DND-41 (cell line): ENCODE measurements around the gene PSMD8.

ENCODE experiments used
- CTCF ChIP-seq: IDR thresholded peaks from 2 replicates; pipeline ENCODE4 v1.5.1; 2012; ENCODE audit warnings: borderline replicate concordance, low read length, moderate library complexity, mild to moderate bottlenecking; ENCODE audit not compliant: poor library complexity, severe bottlenecking; ENCODE audit errors: extremely low read depth
- EZH2 ChIP-seq: IDR thresholded peaks from 3 replicates; pipeline ENCODE4 v1.6.1; 2012; ENCODE audit warnings: borderline replicate concordance, low read depth, mild to moderate bottlenecking, moderate library complexity, low read length, inconsistent platforms; ENCODE audit not compliant: severe bottlenecking

- TF ChIP-seq CTCF (no peak), EZH2 (no peak)
Observed at GRCh38 chr19:38388349-38389100, 14.2 kb downstream of the PSMD8 start, which contains the start of gene SPRED3.
